Dedifferentiated amniotic fluid mesenchymal stem cell (primary cell): ENCODE data around the gene TYW1.
"Not testable (repeated sequence)": the region's sequence is repeated elsewhere in the genome, so short reads cannot be mapped to it uniquely, and the experiment has no call there.

ENCODE experiments used
- DNase-seq: peaks from one replicate; pipeline ENCODE4 v3.0.0-alpha.2; 2016; ENCODE audit errors: extremely low spot score

The TYW1 gene

DNA sequence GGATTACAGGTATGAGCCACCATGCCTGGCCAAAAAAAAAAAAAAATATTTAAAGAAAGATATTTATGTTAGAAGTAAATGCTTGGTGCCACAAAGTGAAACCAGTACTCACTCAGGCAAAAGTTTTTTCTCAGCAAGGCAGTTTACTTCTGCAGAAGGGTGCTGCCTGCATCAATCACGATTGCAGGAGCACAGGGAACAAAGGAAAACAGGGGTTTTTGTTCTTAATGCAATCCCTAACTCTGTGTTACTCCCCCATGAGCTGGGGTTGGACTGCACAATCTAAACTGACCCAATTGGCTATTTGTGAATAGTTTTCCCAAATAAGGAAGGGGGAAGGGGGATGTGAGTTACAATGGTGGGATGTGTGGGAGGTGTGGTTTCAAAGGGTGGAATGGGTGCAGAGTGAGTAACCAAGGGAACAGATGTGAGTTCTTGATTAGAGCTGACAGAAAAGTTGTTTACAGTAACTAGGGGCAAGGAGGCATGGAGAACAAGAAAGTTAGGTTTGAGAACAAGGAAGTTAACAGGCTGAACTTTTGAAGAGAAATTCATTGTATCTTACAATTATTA lies 255.4 kb downstream of the TYW1 start:
- no peak for DNase-seq

DNA sequence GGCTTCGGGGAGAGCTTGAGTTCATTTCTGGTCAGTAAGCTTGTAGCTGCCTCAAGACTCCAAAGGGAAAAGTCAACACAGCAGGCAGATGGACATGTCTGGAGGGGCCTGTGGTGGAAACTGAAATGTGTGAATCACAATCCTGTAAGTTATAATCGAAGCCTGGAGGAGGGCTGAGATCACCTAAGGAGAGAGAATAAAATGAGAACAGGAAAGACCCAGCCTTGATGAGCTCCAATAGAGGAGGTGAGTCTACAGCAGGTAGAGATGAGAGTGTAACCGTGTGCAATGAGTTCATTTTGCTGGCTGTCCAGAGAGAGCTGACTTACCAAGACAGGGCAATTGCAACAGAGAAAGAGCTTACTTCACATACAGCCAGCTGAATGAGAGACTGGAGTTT lies 258.4 kb downstream of the TYW1 start:
- DNase-seq: not testable (repeated sequence)

DNA sequence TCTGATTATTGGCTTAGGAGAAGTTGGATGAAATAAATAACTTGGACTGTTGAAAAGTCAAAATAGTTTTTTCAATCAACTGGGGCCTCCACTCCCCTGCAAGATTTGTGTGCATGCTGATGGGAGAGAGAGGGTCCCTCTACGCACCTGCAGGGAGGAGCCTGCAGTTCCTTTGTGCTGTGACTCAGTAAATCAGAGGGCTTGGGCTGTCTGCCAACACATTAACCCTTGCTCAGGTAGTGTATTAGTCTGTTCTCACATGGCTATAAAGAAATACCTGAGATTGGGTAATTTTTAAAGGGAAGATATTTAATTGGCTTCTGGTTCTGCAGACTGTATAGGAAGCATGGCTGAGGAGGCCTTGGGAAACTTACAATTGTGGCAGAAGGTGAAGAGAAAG lies 261.1 kb downstream of the TYW1 start:
- not testable (repeated sequence) for DNase-seq

DNA sequence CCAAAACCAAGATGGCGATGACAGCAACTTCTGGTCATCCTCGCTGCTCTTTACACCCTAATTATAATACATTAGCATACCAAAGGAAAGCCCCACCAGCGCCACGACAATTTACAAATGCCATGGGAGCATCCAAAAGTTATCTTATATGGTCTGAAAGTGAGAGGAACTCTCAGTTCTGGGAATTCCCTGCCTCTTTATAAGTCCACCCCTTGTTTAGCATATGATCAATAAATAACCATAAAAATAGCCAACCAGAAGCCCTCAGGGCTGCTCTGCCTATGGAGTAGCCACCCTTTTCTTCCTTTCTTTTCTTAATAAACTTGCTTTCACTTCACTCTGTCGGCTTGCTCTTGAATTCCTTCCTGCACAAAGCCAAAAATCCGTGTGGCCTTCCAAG lies 262.7 kb downstream of the TYW1 start:
- DNase-seq: not testable (repeated sequence)

DNA sequence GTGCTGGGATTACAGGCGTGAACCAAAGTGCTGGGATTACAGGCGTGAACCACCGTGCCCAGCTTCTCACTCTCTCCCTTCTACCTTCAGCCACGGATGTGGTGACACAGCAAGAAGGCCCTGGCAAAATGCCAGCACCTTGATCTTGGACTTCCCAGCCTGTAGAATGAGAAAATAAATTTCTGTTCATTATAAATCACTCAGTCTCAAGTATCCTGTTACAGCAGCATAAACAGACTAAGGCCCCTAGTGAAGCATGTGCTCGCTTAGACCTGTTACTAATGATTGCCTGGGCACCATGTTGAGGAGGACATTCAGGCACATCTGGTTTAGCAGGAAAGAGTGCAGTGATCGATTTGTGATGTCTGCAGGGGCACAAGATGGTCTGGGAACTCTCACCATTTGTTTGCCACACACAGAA lies 263.5 kb downstream of the TYW1 start:
- DNase-seq: not testable (repeated sequence)

DNA sequence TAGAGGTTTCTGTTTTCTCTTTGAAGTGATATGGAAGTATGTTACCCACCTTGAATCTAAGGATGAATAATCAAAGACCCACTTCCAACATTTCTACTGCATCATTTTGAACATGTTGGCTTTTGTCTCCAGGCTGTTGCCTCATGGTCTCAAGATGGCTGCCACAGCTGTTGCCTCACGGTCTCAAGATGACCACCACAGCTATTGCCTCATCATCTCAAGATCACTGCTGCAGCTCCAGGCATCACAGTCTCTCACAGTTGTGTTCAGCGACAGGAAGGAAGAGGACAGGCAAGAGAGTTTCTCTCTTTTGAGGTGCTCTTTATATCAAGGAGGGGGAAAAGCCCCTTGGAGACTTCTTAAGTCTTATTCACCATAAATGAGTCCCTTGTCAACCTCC lies 267.4 kb downstream of the TYW1 start:
- not testable (repeated sequence) for DNase-seq

DNA sequence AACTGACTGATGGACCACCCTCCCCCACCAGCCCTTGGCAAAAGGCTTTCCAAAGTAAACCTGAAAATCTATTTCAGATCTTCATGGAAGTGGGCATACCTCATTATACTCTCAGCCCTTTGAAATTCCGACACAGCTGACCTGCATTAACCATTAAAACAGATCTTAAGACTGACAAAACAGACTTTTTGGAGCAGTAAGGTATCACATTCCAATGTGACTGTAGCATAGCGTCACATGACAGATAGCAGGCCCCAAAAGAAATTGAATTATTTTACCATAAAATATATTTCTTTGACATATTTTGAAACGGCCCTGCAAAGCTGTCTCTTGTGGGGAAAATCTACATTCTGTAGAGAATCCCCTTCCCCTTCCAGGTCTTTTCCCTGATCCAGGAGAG lies 269.4 kb downstream of the TYW1 start:
- not testable (repeated sequence) for DNase-seq

DNA sequence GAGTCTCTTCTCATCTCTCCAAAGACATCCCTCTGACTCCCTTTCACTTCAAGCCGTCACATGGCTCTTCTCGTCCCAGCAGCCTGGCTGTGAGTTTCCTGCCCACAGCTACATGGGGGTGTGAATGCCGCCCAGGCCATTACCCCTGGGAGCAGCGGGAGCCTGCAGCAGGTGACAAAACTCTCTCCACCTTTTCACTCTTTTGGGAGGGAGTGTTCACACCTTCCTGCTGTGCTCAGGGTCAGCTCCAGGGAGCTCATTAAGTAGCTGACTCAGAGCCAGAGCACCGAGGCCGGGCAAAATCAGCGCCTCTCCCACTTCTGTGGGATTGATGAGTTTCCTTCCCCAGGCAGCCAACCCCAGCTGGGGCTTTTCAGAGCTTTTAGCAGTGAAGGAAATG lies 271.3 kb downstream of the TYW1 start:
- no peak for DNase-seq

DNA sequence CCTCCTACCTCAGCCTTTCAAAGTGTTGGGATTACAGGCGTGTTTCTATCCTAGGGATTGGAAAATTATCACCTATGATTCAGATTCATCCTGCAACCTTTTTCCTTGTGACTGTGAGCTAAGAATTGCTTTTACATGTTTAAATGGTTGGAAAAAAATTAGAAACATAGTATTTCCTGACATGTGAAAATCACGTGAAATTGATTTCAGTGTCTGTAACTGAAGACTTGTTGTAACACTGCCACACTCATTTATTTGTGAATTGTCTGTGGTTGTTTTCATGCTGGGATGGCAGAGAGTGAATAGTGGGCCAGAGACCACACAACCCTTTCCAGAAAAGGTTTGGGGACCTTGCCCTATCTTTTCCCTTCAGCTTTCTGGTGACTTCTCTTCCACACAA lies 273.3 kb downstream of the TYW1 start:
- not testable (repeated sequence) for DNase-seq
